Testis (tissue), 2 donors: Measurements from ENCODE around the gene TBC1D32.

Source experiments
- POLR2A ChIP-seq: fragments of 450-650 bp; IDR thresholded peaks from one replicate; pipeline ENCODE4 v1.6.1; 2017; ENCODE audit warnings: antibody characterized with exemption, mild to moderate bottlenecking, moderate library complexity
- TF ChIP-seq, protein P1 (sequence below), 3 experiments: fragments of 450-650 bp in 2 of 3; fragments of 200-600 bp in 1 of 3; sonication (generic) in 1 of 3; IDR thresholded peaks; one replicate each; pipeline ENCODE4 v1.5.1; 2016 to 2019; ENCODE audit warnings: antibody characterized with exemption in 3 of 3, mild to moderate bottlenecking in 2 of 3, moderate library complexity in 1 of 3

DNA sequence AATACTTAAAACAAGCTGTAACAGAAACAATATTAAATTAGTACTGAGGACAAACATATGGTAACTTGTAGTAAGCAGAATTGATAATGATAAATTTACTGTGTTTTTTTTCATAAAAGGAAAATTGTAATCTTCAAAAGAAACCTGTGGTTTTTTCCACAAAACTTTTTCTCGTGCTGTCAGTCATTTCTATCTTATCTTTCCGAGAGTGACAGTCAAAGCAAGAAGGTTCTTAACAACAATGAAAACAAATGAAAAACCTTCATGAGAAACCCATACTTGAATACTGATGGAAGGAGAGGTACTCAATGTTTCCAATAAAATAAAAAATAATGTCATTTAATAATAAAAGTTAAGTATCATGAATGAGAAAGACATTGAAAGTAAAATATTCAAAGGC is 174.0 kb downstream of the TBC1D32 start:
- TF ChIP-seq, protein P1, sequence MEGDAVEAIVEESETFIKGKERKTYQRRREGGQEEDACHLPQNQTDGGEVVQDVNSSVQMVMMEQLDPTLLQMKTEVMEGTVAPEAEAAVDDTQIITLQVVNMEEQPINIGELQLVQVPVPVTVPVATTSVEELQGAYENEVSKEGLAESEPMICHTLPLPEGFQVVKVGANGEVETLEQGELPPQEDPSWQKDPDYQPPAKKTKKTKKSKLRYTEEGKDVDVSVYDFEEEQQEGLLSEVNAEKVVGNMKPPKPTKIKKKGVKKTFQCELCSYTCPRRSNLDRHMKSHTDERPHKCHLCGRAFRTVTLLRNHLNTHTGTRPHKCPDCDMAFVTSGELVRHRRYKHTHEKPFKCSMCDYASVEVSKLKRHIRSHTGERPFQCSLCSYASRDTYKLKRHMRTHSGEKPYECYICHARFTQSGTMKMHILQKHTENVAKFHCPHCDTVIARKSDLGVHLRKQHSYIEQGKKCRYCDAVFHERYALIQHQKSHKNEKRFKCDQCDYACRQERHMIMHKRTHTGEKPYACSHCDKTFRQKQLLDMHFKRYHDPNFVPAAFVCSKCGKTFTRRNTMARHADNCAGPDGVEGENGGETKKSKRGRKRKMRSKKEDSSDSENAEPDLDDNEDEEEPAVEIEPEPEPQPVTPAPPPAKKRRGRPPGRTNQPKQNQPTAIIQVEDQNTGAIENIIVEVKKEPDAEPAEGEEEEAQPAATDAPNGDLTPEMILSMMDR (IDR thresholded peaks at IDR 0.05): no peak
- no peak for TF ChIP-seq POLR2A
